GM19025 (cell line): ENCODE measurements around the gene SOS1.
"Not testable (repeated sequence)": the region's sequence is repeated elsewhere in the genome, so short reads cannot be mapped to it uniquely, and the experiment has no call there.

Experiments
- ATAC-seq: cut with Tn5 transposase; IDR thresholded peaks from one replicate; pipeline ENCODE4 v1.9.1; 2021; ENCODE audit warnings: mild to moderate bottlenecking, low read depth, moderate library complexity; ENCODE audit not compliant: unreplicated experiment

SOS1 gene

DNA sequence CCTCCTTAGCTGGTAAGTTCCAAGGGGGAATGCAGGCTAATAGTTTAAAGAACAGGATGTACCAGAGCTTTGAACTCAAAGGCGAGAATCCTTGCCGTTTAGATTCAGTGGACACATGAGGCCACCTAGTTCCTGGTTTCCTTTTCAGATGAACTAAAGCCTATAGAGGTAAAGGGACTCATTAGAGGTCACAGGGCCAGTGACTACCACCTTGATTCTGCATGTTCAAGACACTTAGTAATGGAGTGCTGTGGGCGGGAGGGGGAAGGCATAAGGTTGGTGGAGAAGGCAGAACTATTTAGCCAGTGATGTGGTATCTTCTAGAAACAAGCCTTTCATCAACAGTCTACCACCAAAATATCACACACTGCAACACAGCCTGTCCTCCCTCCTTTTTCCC lies 183.3 kb downstream of the SOS1 start:
- ATAC-seq, result no peak

DNA sequence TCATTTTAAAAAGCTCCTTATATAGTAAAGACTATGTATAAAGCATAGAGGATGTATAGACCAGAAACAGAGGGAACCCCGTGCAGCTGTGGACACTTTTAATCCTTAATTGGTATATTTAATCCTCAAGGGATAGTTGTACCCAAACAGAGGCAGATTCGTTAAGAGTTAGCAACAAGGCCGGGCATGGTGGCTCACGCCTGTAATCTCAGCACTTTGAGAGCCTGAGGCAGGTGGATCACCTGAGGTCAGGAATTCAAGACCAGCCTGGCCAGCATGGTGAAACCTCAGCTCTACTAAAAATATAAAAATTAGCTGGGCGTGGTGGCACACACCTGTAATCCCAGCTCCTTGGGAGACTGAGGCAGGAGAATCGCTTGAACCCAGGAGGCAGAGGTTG lies 184.3 kb downstream of the SOS1 start:
- not testable (repeated sequence) for ATAC-seq

DNA sequence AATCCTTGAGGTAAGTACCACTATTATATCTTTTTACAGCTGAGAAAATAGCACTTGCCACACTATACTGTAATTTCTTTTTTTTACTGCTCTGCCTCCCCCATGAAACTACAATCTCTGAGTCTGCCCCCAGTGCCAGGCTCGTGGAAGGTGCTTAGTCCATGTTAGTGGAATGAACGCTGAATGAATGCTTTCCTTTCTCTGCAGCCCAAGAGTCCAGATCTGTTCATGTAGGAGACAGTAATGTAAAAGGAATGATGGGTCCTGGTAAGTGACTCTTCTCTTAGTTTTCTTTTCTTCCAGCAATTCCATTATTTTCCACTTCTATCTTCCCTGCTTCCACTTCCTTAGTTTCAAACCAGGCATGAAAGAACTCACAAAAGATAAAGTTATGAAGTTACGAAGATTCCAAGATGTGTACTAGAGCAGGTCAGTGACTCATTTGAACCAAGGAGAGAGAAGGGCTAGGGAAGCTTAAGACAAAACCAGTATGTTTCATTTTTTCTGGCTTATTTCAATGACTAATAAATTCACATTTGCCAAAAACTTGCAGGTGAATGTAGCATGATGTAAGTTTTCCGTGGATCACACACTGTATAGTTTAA lies 185.2 kb downstream of the SOS1 start:
- no peak for ATAC-seq

DNA sequence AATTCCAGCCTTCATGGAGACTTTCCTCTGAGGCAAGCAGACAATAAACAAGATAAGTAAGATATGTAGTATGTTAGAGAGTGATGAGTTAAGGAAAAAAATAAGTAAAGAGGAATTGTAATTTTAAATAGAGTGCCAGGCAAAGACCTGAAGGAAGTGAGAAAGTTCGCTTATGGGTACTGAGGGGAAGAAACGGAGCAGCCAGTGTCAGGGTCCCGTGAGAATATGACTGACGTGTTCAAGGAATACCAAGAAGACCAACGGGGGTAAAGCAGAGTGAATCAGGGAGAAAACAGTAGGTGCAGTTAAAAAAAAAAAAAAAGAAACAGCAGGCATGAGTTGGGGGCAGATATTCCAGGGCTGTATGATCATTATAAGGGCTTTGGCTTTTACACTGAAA lies 186.1 kb downstream of the SOS1 start:
- ATAC-seq, result no peak

DNA sequence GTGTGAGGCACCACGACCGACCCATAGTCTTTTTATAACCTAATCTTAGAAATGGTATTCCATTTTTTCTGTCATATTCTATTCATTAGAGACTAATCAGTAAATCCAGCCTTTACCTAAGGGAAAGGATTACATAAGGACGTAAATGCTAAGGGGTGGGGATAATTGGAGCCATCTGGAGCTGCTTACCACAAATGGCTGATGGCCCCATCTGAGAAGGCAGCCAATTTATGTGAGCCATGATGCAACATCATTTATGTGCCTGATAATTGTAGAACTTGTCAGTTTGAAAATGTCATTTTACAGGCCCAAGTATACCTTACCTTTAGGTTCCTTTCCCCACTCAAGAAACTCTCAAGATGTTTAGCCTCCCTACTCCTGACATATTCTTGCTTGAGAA lies 187.2 kb downstream of the SOS1 start:
- no peak for ATAC-seq

DNA sequence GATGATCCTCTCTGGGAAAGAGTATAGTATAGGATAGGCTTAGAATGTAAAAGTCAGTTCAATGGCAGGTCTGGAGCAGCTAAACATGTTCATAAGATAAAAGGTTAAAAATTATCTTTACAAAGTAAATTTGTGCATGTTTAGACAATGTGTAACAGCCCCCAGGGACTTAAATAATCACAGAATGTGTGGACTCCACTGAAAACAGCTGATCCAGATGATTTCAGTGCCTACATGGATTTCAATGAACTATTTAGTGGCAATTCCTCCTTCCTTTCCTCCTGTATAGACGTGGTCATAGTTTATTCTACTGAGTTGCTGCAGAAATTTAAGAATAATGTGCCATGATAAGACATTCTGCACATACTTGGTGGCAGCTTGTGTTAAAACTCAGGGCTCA lies 188.3 kb downstream of the SOS1 start:
- ATAC-seq, result no peak
